Left renal pelvis (tissue), 4 donors: Measurements from ENCODE around the gene MRPS6. TPM values are rescaled to one million over a fixed set of nuclear protein-coding genes. Genes with fewer than 3 reads are reported as not detected.
A peak's percentile ranks its signal among the peaks of the same experiment; 100 is the strongest.

Experiments used
- DNase-seq, 4 donors: peaks; one replicate each; pipeline ENCODE4 v3.0.0-alpha.2; 2013; ENCODE audit warnings: low read depth in 4 of 4, low spot score in 3 of 4
- polyA plus RNA-seq, 4 donors: library from polyadenylated mRNA; unstranded; fragments of 120-200 nt; gene quantifications; one replicate each; pipeline ENCODE4 v1.2.1, GENCODE V29; 2013; ENCODE audit not compliant: insufficient read length in 4 of 4

Gene MRPS6
- polyA plus RNA-seq, 4 donors = 68.0 to 154 (median 129) TPM

DNA sequence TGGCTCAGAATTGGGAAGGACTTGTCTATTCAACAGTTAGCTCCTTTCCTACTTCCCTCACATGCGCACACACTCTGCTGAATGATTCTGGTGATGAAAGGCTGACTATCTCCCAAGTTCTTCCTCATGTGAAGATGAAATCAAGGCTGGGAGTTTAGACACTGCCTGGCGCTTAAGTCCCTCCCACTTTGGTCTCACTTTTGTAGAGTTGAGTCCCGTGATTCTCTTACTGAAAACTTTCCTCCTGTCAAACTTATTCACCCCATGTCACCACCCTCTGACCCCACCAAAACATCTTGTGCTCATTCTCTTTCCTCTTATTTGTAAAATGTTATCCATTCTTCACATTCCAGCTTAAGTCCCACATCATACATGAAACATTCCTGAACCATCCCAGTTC, 8.4 kb upstream of the MRPS6 start:
- DNase-seq = no peak

DNA sequence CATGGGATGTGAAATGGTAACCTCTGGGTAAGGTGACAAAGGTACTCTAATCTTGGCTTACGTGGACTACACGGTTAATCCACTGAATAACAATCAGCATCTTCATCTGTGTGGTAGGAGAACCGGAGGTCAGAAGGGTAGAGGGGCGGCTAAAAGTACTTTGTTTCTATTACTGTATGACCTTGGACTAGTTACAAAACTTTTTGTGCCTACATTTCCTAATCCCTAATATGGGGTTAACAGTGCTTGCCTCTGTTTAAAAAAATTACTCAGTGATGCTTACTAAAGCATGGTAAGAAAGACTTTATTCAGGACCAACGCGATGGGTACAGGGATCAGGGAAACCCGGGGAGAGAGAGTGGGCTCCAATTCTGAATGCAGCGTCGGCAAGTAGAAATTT, 1.7 kb upstream of the MRPS6 start:
- DNase-seq = no peak

DNA sequence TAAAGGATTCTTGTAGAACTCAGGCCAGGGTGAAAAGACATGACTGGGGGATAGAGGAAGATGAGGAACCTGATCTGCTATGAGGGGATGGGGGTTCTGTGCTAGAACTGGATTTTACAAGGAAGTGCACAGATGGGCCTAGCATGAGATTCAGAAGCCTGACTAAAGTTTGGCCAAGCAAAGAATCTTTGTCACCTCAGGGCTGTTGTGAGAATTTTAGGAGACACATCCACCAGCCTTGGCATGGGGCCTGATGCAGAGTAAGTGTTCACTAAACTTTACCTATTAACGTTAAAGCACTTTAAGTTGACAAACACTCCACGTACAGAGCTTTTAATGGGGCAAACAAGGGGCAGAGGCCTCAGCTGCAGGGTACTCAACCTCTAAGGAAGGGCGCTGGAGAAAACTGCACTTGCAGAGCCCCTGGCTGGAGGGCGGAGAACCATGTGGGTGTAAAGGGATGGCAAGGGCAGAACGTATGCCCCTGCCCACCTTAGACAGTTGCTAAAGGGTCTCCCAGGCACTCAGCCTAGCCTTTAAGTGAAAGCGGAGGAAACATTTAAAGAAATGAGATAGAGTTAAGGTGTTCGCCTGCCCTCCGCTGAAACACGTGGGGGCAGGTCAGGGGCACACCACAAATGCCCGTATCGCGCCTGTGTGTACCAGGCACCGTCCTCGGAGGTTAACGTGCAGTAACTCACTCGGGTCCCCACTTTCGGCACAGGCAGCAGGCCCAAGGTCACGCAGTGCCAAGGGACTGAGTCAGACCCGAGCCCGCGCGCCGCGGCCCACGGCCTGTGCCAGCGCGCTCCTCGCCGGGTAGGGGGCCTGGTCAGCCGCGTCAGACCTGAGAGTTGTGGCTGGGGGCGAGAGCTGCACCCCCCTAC, 990 bp upstream of the MRPS6 start:
- DNase-seq = no peak

DNA sequence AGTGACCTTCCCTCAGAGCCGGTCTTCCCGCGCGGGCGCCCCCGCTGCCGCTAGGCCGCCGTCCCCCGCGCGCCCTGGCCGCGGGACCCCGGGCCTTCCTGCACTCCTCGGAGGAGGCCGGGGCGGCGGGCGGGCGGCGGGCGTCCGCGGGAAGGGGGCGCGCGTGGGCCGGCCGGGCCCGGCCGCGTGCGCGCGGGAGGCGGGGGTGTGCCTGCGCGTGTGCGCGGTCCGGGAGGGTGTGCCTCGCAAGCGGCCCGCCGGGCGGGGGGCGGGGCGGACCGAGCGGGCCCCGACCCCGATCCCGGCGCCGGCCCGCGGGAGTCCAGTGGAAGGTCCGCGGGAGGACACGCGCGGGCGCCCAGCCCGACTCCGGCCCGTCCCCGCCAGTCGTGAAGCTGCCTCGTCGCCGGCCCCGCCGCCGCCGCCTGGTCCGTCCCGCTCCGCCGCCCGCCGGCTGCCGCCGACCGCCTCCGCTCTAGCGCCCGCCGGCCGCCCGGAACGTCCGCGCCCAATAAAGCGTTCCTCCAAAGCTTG, 438 bp downstream of the MRPS6 start:
- DNase-seq = peak in 1 of 4 donors; percentile 10

DNA sequence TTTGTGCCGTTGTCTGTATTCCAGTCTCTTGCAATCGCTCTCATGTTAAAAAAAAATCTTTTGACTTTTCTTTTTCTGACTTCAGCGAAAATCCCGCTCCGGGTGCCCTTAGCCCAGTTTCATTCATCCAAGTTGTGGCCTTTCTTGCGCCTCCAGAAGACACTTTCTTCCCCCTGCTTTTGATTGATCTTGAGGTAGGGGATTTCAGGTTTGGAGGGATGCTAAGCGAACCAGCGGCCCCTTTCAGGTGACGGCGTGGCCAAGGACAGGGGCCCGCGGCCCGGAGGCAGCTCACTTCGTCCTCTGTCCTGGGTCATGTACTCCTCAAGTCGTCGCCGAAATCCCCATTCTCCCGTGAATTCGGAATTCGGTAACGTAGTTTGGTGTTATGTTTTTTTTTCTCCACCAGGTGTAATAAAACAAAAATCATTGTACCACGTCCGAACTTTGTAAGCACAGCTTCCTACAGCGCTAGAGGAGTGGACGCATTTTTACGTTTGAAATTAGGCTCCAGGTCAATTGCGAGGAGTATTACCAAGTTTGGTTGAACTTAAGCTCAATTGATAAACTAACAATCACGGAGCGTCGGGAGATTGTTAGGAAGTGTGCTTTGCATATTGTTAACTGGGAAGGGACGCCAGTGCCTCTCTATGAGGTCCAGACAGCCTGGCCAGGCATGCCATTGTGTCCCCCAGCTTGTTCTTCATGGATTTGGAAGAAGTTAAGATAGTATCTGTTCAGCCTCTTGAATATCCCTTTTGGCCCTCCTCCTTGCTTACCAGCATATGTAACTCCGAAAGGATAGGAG, 1.1 kb downstream of the MRPS6 start:
- peak in 1 of 4 donors; percentile 6 for DNase-seq

DNA sequence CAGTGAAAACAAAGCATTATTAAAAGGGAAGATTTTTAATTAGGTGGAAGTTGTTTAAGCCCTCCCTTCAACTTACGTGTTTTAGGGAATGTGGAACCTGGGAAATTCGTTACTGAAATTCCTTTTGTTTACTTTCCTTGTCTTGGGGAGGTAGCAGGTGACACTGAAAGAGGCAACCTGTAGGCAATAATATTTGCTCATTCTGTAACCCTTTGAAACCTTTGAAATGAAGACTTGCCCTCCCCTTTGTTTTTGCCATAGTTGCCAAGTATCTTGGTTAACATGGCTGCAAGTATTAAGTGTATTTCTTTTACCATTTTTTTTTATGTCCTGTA, 1.7 kb downstream of the MRPS6 start:
- DNase-seq = no peak

DNA sequence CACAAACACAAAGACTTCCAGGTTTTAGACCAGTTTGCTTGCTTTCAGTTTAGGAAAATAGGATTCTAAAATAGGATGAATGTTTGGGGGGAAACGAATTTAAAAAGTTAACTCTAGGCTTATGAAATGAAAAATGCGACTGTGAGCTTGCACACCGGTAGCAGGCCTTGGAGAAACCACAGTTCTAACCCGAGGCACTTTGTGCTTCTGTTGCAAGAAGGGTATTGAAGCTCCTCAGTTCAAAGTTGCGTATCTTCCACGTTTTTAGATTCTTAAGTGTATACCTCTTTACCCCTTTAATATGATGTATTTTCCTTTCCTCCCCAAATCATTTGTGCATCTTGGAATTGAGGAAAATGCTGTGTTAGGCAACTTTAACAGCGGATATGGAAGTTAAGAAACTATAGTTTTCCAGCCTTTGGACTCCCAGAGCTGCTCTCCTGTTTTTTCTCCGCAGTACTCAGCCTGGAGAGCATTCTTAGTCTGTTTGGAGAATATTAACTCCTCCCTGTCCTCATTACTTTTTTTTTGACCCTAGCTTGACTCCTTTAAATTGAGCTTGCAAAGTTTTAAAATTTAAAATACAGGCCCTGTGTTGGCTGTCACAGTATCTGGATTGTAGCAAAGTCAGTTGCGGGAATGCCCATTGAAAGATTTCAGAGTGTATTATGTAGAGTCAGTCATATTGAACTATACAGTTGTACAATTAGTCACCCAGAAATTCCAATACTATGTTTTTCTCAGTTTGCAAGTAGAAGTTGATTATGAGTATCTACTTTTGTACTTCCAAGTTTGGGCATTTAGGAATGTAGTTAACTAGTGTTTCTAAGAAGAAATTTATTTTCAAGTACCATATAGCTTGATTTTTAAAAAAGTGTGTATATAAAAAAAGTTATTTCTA, 2.6 kb downstream of the MRPS6 start:
- no peak for DNase-seq

DNA sequence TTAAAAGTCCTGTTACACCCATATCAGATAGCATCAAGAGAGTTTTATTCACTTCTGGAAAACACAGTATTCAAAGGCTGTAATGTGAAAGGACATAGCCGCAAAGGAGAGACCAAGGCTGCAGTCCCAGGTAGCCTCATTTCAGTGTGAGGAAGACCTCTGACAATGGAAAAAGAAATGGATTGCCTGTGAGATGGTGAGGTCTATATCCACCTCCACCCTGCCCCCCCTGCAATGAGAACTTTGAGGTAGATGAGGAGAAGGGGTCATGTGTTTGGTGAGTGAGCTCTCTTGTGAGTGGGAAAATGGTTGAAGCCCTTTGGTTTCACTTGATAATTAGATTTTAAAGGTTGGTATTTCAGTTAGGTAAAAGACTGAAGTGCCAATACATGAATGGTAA, 3.5 kb downstream of the MRPS6 start:
- DNase-seq = no peak

DNA sequence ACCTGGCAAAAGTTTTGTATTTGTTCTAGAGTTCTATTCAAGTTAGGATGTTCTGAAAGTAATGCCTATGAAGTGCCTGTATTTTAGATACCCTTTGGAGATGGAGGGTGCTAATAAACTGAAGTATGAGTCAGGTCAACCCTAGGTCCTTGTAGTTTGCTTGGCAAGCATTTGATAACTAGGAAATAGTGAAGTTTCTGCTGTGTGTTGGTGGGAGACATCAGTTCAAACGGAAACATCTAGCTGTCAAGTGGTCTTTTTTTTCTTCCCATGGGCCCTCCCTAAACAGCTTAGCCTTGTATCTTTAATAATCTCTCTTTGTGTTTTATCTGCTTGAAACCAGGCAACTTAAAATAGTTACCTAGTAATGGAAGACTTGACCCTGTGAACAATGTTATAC, 4.5 kb downstream of the MRPS6 start:
- DNase-seq = no peak

DNA sequence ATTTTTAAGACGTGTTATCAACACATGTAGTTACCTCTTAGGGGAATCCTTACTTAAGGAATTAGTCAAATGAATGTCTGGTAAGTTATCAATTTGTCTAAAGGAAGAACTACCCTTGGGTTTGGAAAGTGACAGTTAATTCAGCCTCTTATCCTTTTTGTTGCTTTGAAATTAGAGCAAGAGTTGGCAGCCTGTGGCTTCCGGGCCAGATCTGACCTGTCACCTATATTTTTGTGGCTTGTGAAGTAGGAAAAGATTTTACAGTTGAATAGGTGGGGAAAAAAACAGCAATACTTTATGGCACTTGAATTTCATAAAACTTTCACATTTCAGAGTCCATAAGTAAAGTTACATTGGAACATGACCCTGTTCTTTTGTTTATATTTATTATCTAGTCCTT, 5.5 kb downstream of the MRPS6 start:
- no peak for DNase-seq

DNA sequence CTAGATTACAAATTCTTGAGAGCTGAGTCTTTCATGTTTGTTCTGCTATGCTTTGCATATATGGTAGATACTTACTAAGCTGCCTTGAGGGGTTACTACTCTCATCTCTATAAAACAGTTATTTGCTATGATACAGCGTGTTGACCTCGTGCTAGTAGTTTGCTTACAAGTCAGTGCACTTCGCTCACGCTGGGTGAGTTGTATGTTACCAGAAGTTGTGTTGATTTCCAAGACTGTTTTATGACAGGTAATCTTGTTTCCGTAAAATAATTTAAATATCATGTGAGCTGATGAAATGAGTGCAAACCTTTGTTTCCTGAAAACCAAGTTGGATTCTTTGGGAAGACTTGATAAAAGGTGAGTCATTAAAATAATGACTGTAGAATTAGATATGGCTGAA, 7.3 kb downstream of the MRPS6 start:
- no peak for DNase-seq

DNA sequence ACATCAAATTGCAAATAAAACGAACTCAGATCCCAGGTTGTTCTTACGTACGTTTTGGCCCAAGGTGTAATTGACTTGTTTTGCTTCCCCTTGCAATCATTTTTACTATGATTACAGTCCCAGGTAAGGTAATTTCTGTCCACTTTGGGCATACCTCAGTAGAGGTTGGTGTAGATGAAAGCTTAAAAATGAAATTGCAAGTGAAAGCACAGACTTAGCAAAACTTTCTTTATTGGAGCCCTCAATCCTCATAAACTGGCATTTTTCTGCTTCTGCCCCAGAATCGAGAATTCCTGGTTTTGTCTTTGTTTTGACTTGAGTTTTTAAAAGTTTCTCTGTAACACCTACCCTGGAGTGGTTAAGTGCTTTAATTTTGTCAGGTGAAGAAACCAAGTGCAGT, 9.4 kb downstream of the MRPS6 start:
- no peak for DNase-seq

DNA sequence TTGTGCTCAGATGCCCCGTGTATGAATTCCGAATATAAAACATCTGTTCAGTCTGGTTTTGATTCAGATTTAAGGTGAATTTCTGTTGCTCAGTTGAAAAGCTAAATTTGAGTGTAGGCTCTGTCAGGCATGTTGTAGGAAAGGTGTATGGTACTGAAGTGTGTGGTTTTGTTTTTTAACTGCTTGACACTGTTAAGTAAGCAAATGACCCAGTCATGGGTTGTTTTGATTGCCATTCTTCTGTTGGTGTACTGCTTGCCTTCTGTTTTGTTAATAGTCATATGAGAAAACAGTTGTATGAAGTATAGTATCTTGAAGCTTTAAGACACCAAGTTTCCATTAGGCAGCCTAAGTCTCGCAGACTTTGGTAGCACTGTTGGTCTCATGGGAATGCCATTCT, 10.0 kb downstream of the MRPS6 start:
- no peak for DNase-seq

DNA sequence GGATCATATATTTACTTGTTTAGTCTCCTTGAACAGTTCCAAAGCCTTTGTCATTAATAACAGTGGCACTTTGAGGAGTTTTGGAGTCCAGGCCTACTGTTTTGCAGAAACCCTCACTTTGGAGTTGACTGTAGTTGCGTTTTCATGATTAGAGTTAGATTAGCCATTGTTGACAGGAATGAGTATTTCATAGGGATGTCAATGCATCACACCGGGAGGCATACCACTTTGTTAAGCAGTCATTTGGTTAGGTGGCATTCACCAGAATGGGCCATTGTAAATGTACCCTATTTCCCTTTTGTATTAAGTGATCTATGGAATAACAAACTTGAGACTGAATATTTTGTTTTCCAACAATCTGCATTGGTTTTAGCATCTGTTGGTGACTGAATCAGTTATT, 11.8 kb downstream of the MRPS6 start:
- no peak for DNase-seq

DNA sequence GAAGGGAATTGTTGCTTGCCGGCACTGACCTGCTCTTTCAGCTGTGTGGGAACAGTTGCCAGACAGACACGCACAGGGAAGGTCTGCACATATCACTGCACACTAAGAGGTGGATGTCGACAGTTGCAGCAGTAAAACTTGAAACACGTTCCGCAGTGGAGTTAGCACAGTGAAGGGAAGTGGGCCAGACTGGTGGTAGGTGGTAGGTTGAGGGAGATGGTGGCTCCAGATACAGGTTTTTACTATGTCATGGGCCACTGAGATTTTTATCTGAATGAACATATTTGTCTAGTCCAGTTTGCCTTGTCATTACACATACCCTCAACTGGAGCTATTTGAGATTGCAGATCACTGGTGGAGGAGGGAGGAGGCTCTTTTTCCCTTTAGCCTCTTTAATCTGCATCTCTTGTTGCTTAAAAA, 13.5 kb downstream of the MRPS6 start:
- no peak for DNase-seq

DNA sequence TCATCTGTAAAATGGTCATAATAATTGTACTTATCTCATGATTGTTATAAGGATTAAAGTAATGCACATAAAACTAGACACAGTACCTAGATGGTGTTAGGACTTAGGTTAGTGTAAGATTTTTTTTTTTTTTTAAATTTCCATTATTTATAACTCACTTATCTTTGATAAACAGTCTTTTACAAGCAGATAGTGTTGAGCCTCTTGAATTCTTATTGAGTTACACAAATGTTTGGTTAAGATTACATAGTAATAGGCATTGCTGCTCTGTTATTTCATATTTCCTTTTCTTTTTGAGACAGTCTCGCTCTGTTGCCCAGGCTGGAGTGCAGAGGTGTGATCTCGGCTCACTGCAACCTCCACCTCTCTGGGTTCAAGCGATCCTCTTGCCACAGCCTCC, 15.4 kb downstream of the MRPS6 start:
- DNase-seq = no peak

DNA sequence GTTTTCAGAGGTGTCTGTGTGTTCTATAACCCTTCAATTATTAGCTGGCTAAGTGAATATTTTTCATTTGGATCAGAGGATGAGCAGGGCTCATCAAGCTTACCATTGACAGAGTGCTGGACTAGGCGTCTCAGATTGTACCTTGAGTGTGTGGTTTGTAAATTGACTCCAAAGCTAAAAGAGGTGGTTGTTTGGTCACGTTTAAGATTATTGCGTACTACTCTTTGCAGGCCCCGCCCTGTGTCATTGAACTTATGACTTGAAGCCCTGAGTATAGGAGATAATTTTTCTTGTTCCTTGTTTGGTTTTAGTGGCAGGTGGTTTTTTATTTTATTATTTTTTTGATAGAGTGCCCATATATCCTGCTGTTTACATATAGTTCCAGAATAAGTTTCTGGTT, 17.7 kb downstream of the MRPS6 start:
- no peak for DNase-seq

DNA sequence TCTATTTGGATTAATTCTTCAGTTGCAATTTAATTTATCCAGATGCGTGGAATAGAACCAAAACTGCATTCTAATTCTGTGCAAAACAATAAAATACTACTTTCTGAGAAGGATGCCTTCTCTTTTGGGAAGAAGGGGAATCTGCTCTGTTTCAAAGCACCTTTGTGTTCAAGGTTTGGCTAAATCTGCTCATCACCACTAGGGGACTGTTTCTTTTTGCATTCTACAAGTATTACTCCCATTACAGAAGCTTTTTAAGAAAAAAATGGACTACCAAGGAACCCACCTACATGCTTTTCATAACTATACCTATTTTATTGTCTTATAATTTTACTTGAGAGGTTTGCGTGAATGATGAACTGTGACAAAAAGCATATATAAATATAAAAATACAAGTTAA, 18.2 kb downstream of the MRPS6 start:
- no peak for DNase-seq

DNA sequence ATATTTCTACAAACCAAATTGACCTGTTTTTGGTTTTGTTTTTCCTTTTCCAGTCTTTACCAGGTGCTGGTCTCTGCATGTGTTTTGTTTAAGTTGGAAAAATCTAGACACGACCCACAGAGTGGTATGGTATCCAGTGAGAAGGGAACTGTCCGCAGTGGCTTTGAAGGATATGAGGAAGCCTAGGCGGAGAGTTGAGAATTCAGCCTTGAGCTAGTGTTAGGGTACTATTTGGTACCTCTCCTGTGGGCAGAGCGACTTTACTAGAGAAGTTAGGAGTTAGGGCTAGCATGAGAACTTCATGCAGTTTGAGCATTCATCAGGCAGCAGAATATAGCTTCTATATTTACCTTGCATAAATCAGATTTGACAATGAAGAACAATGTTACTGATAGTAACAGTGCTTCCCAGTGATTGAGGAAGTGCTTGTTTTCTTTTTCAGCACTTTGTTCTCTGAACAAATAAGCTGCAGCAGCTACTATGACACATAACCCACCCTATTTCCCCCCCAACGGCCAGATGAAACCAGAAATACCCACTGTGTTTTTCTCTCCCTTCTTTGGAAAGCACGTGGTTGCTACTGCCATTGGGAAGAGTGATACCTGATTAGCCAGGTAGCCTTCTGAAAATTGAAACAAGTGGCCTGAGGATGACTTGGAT, 19.0 kb downstream of the MRPS6 start:
- DNase-seq = no peak

DNA sequence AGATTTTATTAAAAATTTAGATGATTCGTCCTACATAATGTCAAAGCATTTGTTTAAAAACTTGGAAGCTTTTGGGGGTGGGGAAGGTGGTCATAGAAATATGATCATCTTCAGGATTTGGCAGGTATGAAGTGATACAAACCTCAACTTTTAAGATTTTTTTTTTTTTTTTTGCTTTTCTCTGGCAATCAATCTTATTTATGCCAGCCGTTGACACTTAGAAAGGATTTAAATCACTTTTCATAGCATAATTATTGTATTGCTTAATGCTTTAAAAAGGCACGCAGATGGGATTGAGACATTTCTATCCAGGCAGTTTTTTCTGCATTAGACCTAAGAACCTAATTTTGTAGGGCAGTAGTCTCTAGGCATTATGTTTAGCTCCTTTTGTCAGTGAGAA, 19.7 kb downstream of the MRPS6 start:
- DNase-seq = no peak
